HK-2 (cell line): ENCODE data around the gene SPC24.
"Not testable (repeated sequence)": the region's sequence is repeated elsewhere in the genome, so short reads cannot be mapped to it uniquely, and the experiment has no call there.

Source experiments
- DNase-seq: peaks from one replicate; pipeline ENCODE4 v3.0.0-alpha.2; 2018; ENCODE audit not compliant: unreplicated experiment

SPC24 gene

DNA sequence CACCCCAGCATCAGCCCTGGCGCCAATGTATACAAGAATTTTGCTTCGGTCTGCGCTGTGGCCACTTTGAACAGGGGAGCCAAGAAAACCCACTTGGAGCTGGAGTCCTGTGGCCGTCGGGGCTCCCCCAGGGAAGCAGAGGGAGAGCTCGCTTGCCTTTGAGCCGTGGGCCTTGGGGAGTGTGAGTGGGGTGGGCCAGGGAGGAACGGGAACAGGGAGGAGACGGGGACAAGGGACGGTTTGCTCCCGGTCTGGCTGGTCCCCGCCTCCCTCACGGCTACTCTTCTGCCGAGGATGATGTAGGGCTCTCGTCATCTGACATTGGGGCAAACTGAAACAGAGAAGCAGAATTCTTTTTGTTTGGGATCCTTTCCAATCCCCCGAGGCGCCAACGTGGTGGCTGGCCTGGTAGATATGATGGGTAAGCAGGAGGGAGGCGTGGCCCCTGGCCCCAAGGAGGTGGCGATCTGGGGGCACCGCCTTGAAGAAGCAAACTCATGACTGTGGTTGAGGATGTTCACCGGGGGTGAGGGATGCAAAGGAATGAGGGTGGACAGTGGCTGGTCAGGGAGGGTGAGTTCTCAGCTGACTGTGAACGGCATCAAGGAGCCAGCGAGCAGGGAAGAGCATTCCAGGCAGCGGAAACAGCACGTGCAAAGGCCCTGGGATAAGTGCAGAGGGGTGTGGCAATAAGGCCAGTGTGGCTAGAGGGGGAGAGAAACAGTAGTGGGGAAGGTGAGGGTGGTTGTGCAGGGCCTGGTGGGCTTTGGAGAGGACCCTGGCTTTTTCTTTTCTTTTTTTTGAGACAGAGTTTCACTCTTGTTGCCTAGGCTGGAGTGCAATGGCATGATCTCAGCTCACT is 10.9 kb upstream of the SPC24 start:
- no peak for DNase-seq

DNA sequence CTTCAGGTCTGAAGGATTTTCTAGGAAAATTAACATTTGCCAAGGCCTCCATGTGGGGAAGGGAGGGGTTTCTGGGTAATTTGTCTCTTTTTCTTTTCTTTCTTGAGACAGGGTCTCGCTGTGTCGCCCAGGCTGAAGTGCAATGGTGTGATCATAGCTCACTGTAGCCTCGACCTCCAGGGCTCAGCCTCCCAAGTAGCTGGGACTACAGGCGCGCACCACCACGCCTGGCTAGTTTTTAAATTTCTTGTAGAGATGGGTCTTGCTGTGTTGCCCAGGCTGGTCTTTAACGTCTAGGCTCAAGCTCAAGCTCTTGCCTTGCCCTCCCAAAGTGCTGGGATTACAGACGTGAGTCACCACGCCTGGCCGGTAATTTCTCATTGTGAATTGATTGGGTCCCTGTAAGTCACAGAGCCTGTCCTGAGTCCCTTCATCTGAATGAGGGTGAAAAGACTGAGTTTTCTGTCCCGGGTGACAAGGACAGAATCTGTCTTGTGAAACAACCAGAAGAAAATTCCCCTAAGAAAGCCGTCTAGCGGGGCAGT is 10.0 kb upstream of the SPC24 start:
- DNase-seq, result no peak

DNA sequence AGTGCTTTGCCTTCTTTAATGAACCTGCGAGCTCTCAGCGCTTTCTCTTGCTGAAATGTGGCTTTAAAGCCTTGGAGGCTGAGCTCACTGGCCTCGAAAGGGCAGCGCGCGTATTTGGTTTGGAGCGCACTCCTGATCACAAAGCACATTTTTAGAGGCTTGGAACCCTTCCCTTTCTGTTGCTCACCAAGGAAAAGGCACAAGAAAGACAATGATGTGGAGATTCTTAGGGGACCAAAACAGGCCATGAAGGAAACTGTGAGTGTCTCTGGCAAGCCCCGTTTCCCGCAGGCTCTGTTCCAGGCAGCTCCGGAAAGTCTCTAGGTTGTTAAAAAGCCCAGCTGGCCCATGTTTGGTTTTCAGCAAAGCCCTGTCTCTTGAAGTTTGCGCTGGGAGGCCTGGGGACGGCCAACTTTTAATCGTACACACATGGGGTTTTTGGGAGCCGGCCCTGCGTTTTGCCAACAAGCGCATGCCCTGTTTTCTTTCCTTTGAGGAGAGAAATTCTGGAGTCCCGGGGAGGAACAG is 9.4 kb upstream of the SPC24 start:
- DNase-seq, result no peak

DNA sequence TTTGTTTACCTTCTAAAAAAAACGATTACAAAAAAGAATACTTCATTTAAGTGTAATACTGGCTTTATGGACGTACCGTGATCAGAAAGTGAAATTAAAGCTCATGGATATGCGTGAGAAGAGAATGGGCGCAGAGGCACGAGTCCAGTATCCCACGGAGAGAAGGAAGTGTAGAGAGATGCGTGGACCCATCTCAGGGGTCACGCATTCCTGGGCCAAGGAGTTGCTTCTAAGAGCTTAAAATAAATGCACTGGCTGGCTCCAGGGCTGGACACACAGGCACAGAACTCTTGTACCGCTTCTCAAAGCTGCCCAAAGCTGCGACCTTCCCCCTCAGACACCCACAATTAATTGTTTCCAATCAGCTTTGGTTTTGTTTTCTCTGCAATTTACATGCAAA is 8.7 kb upstream of the SPC24 start:
- DNase-seq, result no peak

DNA sequence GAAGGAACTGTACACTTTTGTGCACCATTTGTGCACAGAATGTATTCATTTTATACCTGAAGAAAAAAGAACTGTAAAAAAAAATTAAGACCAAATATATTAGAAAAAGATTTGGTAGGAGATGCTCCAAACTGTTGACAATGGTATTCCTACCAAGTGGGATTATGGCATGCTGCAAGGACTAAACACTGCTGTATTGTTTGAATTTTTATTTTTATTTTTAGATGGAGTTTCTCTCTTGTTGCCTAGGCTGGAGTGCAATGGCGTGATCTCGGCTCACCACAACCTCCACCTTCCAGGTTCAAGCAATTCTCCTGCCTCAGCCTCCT is 4.8 kb upstream of the SPC24 start:
- DNase-seq, result not testable (repeated sequence)

DNA sequence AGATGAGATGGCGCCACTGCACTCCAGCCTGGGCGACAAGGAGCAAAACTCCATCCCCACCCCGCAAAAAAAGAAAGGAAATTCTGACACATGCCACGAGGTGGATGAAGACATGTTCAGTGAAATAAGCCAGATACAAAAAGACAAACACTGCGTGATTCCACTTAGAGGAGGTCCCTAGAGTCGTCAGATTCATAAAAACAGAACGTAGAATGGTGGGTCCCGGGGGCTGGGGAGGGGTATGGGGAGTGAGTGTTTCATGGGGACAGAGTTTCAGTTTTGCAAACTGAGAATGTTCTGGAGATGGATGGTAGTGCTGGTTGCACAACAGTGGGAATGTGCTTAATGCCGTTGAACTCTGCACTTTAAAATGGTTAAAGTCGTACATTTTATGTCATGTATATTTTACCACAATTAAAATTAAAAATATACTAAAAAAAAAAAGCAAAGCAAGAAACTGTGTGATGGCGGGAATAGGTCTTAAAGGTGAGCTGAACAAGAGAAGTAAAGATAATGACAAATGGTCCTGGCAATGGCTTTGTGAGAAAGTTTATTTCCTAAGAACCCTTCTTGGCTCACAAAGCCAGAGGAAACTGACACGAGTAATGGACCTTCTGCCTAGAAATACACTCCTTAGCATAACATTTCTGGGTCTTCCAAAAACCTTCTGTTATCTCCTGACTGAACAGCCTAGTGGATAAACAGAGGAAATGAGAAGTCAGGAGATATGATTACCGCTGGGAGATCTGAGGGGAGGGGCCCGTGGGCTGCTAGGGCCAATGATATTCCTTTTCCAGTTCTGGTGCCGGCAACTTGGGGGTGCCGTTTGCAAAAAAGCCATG is 4.2 kb upstream of the SPC24 start:
- DNase-seq, result no peak

DNA sequence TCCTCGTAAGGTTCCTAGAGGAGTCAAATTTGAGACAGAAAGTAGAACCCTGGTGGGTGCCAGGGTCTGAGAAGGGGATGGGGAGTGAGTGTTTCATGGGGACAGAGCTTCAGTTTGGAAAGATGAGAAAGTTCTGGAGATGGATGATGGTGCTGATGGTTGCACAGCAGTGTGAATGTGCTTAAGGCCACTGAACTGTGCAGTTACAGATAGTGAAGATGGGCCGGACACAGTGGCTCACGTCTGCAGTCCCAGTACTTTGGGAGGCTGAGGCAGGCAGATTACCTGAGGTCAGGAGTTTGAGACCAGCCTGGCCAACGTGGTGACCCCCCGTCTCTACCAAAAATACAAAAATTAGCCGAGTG is 917 bp downstream of the SPC24 start:
- DNase-seq, result no peak

DNA sequence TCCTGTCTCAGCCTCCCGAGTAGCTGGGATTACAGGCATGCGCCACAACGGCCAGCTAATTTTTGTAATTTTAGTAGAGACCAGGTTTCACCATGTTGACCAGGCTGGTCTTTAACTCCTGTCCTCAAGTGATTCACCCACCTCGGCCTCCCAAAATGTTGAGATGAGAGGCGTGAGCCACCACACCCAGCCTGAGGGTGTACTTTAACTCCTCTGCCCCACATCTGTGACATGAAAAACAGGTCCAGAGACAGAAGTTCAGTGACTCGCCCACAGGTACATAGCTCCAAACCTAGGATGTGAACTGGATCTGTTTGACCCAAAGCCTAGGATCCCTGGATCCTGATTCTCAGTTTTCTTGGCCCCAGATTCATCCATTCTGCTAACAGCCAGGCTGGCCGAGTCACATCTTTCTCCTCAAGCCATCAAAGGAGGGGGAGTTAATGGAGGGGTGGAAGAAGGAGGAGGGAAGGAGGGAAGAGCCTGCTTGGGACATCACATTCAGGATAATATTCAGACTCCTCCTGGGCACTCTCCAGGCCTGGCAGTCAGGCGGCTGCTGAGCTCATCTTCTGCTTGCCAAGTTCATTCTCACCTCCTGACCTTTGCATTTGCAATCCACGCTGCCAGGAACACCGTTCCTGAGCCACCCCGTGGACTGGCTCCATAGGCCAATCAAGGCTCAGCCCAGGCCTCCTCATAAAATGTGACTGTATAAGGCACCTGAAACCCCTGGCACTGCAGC is 3.1 kb downstream of the SPC24 start:
- DNase-seq, result no peak

DNA sequence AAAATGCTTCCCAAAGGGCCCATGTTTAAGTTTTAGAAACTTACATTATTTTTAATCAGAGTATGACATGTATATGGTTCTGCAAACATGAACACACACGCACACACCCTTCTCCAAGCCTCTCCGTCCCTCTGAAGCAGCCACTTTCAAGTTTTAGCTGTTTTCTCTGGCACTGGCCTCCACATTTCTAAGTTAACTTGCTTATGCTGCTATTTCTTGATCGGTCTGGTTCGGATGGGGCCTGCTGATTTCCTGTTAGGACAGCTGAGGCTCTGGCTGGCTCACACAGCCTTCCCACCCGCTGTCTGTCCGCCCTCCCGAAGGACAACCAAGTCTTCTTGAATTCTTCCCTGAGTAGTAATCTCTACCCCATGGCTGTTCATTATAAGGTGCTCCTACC is 4.4 kb downstream of the SPC24 start:
- DNase-seq, result no peak

DNA sequence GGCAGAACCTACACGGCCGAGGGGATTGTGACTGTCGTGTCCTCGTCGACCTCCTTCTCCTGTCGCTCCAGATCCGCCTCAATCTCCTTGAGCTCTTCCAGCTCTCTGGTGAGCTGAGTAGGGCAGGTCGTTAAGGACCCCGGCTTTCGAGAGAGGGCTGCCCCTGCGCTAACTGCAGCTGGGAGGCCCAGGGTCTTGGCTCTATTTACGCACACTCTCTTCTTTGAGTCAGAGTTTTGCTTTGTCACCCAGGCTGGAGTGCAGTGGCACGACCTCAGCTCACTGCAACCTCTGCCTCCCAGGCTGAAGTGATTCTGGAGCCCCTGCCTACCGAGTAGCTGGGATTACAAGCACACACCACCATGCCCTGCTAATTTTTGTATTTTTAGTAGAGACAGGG is 7.6 kb downstream of the SPC24 start:
- no peak for DNase-seq

DNA sequence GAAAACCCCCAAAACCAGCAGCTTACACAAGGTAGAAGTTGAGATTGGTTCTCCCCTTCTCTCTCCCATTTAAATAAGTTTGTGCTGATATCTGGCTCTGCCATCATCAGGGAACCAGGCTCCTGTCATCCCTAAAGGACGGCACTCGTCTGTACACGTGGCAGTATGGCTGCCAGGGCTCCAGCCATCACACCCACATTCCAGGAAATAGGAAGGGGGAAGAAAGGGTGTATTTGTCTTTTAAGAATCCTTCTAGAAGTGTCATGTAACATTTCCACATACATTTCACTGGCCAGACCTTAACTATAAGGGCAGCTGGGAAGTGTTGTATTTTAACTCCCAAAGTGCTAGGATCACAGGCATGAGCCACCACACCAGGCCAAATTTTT is 10.1 kb downstream of the SPC24 start:
- DNase-seq, result no peak

DNA sequence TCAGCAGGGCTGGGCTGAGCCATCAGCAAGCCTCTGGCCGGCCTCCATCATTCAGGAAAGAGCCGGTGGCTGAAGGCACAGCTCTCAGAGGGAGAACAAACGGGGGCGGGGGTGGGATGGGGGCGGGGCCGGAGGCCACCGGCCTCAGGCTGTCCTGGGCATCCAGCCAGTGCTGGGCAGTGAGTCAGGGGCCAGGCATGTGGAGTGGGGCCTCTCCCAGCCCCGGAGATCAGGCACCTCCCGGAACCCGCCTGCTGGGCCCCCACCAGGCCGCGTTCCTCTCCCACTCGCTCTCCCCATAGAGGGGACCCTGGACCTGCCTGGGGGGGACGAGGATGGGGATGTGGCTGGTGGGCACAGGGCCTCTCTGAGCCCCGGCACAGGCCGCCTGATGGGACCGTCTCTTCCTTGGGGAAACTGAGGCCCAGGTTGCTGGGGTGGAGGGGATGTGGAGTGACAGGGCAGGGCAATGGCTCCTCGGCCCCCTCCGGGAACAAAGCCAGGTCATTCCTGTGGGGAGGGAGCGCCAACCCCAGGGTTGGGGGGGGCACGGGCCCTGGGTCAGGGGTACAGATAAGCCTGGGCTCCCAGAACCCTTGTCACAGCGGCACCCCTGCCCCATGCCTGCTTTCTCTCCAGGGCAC is 12.9 kb downstream of the SPC24 start:
- peak; percentile 98 for DNase-seq

DNA sequence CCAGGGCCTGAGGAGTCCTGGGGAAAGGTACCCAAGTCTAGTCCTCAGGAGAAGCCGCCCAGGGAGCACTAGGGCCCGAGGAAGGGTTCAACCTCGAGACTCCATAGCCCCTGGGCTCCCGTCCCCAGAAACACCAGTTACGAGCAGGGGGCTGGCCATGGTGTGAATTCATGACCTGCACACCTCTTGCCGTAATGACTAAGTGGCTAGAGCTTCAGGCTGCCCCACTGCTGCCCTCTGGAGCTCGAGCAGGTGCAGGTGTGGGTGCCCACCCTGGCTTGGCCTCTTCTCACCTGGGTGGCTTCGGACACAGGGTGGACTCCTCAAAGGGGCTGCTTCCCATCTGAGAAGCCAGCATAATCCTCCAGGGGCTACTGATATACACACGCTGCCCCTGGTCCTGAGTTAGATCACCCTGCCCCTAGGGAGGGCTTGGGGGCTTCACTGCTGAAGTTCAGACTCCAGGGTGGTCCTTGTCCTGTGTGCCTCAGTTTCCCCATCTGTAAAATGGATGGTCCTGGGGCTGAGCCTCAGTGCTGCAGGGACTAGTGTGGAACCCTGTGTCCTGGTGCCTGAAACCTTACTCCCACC is 13.6 kb downstream of the SPC24 start:
- DNase-seq, result peak; percentile 67

DNA sequence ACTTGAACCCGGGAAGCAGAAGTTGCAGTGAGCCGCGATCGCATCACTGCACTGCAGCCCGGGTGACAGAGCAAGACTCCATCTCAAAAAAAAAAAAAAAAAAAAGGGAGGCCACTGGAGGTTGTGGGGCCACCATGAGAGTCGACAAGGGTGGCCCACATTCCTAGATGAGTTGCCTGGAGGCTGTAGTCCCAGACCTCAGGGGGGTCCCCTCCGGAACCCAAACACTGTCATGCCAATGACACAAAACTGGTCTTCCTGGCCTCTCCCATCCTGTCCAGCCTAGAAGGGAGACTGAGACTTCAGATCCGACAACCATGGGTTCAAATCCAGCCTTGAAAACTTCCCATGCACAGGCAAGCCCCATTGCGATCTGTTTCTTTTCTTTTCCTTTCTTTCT is 14.7 kb downstream of the SPC24 start:
- DNase-seq, result no peak

DNA sequence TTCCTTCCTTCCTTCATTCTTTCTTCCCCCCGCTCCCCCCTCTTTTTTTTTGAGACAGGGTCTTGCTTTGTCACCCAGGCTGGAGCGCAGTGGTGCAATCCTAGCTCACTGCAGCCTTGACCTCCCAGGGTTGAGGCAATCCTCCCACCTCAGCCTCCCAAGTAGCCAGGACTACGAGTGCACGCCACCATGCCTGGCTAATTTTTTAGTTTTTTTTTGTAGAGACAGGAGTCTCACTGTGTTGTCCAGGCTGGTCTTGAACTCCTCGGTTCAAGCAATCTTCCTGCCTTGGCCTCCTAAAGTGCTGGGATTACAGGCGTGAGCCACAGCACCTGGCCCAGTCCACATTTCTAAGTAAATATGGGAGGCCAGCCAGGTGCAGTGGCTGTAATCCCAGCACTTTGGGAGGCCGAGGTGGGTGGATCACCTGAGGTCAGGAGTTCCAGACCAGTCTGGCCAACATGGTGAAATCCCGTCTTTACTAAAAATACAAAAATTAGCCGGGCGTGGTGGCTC is 15.5 kb downstream of the SPC24 start:
- DNase-seq, result not testable (repeated sequence)

DNA sequence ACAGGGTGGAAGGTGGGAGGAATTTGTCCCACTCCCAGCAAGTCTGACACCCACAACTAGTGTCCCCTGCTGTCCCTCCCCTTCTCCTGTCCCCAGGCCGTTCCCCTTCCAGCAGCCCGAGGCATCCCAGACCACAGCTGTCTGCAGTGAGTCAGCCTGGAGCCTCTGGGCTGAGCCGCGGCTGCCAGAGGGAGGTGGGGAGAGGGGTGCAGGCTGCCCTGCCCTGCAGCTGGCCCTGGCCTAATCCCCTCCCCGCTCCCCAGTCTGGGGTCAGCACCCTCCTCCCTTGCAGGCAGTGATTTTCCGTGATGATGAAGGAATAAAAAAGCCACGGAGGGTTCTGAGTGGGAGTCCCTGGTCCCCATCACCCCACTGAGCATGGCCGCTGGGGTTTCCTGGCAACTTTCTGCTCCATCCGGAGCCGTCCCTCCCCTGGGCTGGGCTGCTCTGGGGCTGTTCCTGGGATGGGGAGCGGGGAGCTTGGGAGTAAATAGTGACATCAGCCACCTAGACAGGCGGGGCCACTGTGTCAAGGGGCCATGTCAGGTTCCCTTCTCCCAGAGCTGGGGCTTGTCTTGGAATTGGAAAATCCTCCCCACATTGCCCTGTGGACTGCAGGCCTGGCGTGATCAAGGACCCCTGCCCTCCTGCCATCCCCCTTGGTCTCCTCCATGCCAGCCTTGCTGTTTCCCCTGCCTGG is 16.8 kb downstream of the SPC24 start:
- peak; percentile 85 for DNase-seq

DNA sequence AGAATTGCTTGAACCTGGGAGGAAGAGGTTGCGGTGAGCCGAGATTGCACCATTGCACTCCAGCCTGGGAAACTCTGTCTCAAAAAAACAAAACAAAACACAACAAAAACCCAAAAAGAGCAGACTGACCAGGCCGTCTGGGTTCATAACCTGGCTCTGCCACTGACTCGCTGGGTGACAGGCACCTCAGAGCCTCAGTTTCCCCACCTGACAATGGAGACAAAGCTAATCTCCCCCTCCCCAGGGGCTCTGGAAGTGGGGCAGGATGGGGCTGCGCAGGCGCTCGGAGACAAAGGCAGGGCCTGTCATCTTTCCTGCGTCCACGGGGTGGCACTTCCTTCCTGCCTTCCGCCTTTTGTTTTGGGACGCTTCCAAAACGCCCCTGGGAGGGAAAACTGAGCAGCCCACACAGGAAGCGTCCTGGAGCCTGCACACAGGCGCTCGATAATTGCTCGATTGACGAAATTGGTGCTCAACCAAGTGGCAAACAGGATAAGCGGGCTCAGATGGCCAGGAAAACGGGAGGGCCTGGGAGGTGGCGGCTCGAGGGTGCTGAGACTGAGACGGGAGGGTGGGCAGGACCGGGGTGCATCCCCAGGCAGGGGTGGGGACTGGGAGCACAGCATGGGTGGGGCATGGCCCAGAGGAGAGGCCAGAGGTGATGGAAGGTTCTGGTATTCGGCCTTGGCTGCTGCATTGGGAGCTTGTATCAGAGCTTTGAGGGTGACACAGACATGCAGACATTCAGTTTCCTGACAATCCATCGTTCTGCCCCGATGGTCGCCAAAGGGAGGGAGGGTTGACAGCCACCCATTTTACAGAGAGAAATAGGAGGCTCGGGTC is 17.8 kb downstream of the SPC24 start:
- DNase-seq, result peak; percentile 89

DNA sequence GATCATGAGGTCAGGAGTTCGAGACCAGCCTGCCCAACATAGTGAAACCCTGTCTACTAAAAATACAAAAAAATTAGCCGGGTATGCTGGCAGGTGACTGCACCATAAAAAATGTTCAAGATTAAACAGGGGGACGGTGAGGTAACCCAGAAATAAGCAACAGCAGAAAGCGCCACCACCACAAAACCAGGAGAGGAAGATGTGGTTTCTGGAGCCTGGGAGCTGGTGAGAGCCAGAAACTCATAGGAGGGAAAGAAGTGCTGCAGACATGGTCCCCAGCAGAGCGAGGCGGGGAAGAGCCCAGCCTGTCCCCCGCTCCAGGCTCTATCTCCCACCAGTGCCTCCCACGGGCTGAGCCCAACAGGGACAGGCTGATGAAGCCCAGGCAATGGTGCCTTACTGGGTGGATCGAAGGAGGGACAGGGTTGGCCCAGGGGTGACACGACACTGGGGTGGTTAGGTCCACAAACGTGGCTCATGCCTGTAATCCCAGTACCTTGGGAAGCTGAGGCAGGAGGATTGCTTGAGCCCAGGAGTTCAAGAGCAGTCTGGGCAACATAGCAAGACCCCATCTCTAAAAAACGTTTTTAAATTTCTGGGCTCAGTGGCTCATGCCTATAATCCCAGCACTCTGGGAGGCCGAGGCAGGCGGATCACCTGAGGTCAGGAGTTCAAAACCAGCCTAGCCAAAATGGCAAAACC is 19.0 kb downstream of the SPC24 start:
- no peak for DNase-seq

DNA sequence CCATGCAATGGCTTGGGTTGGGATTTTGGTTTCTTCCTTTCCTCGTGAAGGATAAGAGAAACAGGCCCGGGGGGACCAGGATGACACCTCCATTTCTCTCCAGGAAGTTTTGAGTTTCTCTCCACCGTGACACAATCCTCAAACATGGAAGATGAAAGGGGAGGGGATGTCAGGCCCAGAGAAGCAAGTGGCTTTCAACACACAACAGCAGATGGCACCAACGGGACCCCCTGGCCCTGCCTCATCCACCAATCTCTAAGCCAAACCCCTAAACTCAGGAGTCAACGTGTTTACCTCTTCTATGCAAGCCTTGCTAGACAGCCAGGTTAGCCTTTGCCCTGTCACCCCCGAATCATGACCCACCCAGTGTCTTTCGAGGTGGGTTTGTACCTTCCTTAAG is 24.1 kb downstream of the SPC24 start:
- no peak for DNase-seq
